Spleen (tissue), 11 donors: ENCODE results near the gene SLC16A3. TPM values are rescaled to one million over a fixed set of nuclear protein-coding genes. Genes with fewer than 3 reads are reported as not detected.

Experiments used
- DNase-seq: peaks from one replicate; pipeline ENCODE4 v3.0.0-alpha.2; 2020
- H3K27ac ChIP-seq, 8 donors: fragments of 200-600 bp; sonication (generic) in 7 of 8; 1 replicate in 4 of 8; 2 replicates in 4 of 8; pipeline versions ENCODE4 v1.5.0 to v1.8.0; 2016 to 2021; ENCODE audit warnings: inconsistent platforms in 4 of 8, mild to moderate bottlenecking in 4 of 8, moderate library complexity in 1 of 8
- H3K27me3 ChIP-seq, 7 donors: fragments of 200-600 bp; sonication (generic) in 6 of 7; replicated peaks in 1 of 7; 1 replicate in 4 of 7; 2 replicates in 3 of 7; pipeline versions ENCODE4 v1.5.0 to v1.8.0; 2016 to 2021; ENCODE audit warnings: inconsistent platforms in 3 of 7, mild to moderate bottlenecking in 1 of 7
- H3K36me3 ChIP-seq, 6 donors: fragments of 200-600 bp; sonication (generic) in 5 of 6; 1 replicate in 4 of 6; 2 replicates in 2 of 6; pipeline versions ENCODE4 v1.5.0 to v1.8.0; 2016 to 2021; ENCODE audit warnings: inconsistent platforms in 2 of 6
- H3K4me1 ChIP-seq, 6 donors: fragments of 200-600 bp; sonication (generic) in 5 of 6; 1 replicate in 3 of 6; 2 replicates in 3 of 6; pipeline versions ENCODE4 v1.5.0 to v1.8.0; 2016 to 2021; ENCODE audit warnings: inconsistent platforms in 3 of 6
- H3K4me3 ChIP-seq, 8 donors: fragments of 200-600 bp; sonication (generic) in 7 of 8; 1 replicate in 4 of 8; 2 replicates in 4 of 8; pipeline versions ENCODE4 v1.5.0 to v1.8.0; 2016 to 2021; ENCODE audit warnings: inconsistent platforms in 4 of 8, mild to moderate bottlenecking in 4 of 8, moderate library complexity in 2 of 8
- H3K9me3 ChIP-seq, 8 donors: fragments of 200-600 bp; sonication (generic) in 7 of 8; 1 replicate in 4 of 8; 2 replicates in 4 of 8; pipeline versions ENCODE4 v1.5.0 to v1.8.0; 2016 to 2021; ENCODE audit warnings: inconsistent platforms in 4 of 8
- POLR2A ChIP-seq, 3 donors: fragments of 450-650 bp; IDR thresholded peaks; one replicate each; pipeline ENCODE4 v1.5.1; 2017; ENCODE audit warnings: antibody characterized with exemption in 3 of 3, mild to moderate bottlenecking in 1 of 3
- POLR2AphosphoS5 ChIP-seq, 3 donors: sonication (generic); formaldehyde crosslinking; IDR thresholded peaks; one replicate each; pipeline ENCODE4 v1.5.1; 2017; ENCODE audit warnings: antibody characterized with exemption in 3 of 3
- WGBS, 5 donors: extraction: QIAGEN DNeasy Blood & Tissue Kit in 3 of 5; methylation state at CpG; one replicate each; pipeline versions ENCODE4 v1.1.5 to v1.1.7; 2013 to 2018; 5-methylcytosine and 5-hydroxymethylcytosine counted together
- intact Hi-C: fragments of 100-400 bp; cut with DNase I; formaldehyde crosslinking; loops from one replicate; pipeline ENCODE4 v1.15.0; 2023; ENCODE audit warnings: low total_unique reads
- polyA plus RNA-seq, 3 donors: library from polyadenylated mRNA; stranded (reverse); fragments of 200-250 nt; gene quantifications; one replicate each; pipeline ENCODE4 v1.2.1, GENCODE V29; 2013
- total RNA-seq, 7 donors: library from RNA; depleted of rRNA in 3 of 7; stranded (reverse); fragments of >200 nt in 3 of 7; fragmentation: NEBNext Ultra II Directional in 4 of 7; extraction: Animal tissue kit (Norgen Biotek cat#: 25700) in 4 of 7; gene quantifications; one replicate each; pipeline versions ENCODE4 v1.1.0 to v1.2.1, GENCODE V29; 2016 to 2021
- TF ChIP-seq, protein P1 (sequence below), 11 experiments: fragments of 200-600 bp in 7 of 11; fragments of 450-650 bp in 4 of 11; sonication (generic) in 4 of 11; IDR thresholded peaks in 8 of 11; conservative IDR thresholded peaks in 3 of 11; 1 replicate in 7 of 11; 2 replicates in 4 of 11; pipeline versions ENCODE4 v1.4.0 to v1.8.0; 2016 to 2021; ENCODE audit warnings: antibody characterized with exemption in 11 of 11, inconsistent platforms in 4 of 11, mild to moderate bottlenecking in 1 of 11
- donor health status: healthy with polysubstance abuse.
- donor health status: DM: no; HTN: no; CAD: no; lungs with moderate emphysema.
- donor health status: DM: no; HTN: no; CAD: no.
- donor health status: Bipolar disorder and iron deficiency.
- donor health status: healthy.
- donor health status: DM: no; HTN: no; CAD: no.
- donor health status: DM: yes; HTN: yes; CAD: no.

Gene SLC16A3
- total and polyA plus RNA-seq, 10 donors, result 11.1 to 185 (median 74.0) TPM

DNA sequence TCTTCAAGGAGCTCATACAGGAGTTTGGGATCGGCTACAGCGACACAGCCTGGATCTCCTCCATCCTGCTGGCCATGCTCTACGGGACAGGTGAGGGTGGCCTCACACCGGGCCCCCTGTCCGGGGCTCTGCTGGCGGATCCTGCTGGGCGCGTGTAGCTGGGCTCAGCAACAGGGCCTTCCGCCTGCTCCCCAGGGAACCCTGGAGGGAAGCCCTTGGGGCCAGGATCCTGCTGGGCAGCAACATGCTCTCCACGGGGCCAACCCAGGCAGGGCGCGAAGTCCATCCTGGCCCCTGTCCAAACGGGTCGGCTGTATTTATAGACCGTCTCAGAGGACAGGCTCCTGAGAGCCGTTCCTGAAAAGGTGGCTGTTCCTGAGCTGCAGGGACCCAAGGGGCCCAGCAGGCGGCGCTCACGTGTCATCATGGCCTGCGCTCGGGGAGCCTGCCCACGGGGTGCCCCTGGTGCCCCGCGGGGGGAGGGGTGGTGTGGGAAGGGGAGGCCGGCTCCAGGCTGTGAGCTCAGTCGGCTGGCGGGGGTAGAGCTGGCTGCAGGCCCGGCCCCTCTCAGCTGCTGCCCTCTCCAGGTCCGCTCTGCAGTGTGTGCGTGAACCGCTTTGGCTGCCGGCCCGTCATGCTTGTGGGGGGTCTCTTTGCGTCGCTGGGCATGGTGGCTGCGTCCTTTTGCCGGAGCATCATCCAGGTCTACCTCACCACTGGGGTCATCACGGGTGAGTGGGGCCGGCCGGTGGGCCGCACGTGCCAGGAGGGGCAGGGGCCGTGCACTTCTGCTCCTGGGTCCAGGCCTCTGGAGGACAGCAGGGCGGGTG lies 7.5 kb downstream of the SLC16A3 start:
- no peak for TF ChIP-seq POLR2A (IDR thresholded peaks at IDR 0.05)
- peak; percentile 52 to 76 (median 55) for TF ChIP-seq POLR2AphosphoS5 (IDR thresholded peaks at IDR 0.05)
- TF ChIP-seq, protein P1, sequence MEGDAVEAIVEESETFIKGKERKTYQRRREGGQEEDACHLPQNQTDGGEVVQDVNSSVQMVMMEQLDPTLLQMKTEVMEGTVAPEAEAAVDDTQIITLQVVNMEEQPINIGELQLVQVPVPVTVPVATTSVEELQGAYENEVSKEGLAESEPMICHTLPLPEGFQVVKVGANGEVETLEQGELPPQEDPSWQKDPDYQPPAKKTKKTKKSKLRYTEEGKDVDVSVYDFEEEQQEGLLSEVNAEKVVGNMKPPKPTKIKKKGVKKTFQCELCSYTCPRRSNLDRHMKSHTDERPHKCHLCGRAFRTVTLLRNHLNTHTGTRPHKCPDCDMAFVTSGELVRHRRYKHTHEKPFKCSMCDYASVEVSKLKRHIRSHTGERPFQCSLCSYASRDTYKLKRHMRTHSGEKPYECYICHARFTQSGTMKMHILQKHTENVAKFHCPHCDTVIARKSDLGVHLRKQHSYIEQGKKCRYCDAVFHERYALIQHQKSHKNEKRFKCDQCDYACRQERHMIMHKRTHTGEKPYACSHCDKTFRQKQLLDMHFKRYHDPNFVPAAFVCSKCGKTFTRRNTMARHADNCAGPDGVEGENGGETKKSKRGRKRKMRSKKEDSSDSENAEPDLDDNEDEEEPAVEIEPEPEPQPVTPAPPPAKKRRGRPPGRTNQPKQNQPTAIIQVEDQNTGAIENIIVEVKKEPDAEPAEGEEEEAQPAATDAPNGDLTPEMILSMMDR (IDR thresholded peaks at IDR 0.05 in 8 of 11, conservative IDR thresholded peaks at IDR 0.05 in 3 of 11), result peak; percentile 81 to 96 (median 93)
- no peaks in the 10 kb centered on the region for H3K27me3 ChIP-seq
- 39 to 74% (median 50%) methylated on average over 10 to 44 of the region's 44 CpGs for WGBS, 5 donors
- peak; percentile 90 for DNase-seq
- intact Hi-C loops, result loop anchor here (5.0 kb wide), 1 partner anchor 86 kb away; no protein-coding TSS in a partner anchor
- H3K27ac ChIP-seq, result peak overlapping the region in 7 of 8 donors; percentile 15 to 100 (median 51)
- peaks cover 43 to 100% (median 93%) of the 10 kb centered on the region in 6 donors for H3K4me1 ChIP-seq
- H3K36me3 ChIP-seq, result peaks cover 0 to 77% (median 25%) of the 10 kb centered on the region in 6 donors
- H3K9me3 ChIP-seq, result no peaks in the 10 kb centered on the region
- peak overlapping the region in 1 of 8 donors; percentile 25 for H3K4me3 ChIP-seq

DNA sequence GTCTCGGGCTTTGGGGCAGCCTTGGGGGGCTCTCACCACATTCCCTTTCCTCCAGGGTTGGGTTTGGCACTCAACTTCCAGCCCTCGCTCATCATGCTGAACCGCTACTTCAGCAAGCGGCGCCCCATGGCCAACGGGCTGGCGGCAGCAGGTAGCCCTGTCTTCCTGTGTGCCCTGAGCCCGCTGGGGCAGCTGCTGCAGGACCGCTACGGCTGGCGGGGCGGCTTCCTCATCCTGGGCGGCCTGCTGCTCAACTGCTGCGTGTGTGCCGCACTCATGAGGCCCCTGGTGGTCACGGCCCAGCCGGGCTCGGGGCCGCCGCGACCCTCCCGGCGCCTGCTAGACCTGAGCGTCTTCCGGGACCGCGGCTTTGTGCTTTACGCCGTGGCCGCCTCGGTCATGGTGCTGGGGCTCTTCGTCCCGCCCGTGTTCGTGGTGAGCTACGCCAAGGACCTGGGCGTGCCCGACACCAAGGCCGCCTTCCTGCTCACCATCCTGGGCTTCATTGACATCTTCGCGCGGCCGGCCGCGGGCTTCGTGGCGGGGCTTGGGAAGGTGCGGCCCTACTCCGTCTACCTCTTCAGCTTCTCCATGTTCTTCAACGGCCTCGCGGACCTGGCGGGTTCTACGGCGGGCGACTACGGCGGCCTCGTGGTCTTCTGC lies 8.4 kb downstream of the SLC16A3 start:
- Histone ChIP-seq H3K27ac (peak overlapping the region in 4 of 8 donors; percentile 15 to 100 (median 75)), H3K4me3 (no peak overlapping the region), H3K27me3 (no peaks in the 10 kb centered on the region), H3K4me1 (peaks cover 44 to 100% (median 93%) of the 10 kb centered on the region in 6 donors), H3K36me3 (peaks cover 0 to 84% (median 26%) of the 10 kb centered on the region in 6 donors), H3K9me3 (no peaks in the 10 kb centered on the region)
- 86 to 91% (median 89%) methylated on average over 44 to 59 of the region's 59 CpGs for WGBS, 5 donors
- peak; percentile 85 for DNase-seq
- intact Hi-C loops, result loop anchor here (5.0 kb wide), 1 partner anchor 85 kb away; no protein-coding TSS in a partner anchor
- peak in 1 of 3 donors; percentile 62 for TF ChIP-seq POLR2AphosphoS5 (IDR thresholded peaks at IDR 0.05)
- TF ChIP-seq POLR2A (IDR thresholded peaks at IDR 0.05), result no peak

DNA sequence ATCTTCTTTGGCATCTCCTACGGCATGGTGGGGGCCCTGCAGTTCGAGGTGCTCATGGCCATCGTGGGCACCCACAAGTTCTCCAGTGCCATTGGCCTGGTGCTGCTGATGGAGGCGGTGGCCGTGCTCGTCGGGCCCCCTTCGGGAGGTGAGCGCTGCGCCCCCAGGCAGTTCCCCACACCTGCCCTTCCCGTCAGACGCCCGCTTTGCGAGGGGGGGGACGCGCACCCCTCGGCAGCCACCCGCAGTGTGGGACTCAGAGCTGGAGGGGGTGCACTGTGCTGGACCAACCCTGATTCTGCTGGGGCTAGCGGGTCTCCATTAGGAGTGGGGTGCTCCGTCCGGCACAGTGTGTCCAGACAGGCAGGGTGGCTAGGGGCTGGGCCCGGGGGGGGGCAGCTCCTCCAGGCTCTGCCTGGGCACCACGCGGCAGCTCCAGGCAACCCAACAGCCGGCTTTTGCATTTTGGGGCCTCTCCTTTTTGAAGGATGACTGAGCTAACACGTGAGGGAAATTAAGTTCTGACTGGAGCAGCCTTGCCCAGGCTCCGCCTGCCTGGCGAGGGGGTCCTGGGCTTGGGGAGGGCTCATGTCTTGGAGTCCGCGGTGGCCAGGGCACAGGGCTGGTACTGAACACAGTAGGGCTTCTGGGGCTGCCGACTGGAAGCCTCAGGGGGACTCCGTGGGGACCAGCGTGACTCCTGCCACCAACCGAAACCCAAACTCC lies 9.1 kb downstream of the SLC16A3 start:
- Histone ChIP-seq H3K4me3 (peak overlapping the region in 1 of 8 donors; percentile 53), H3K36me3 (peaks cover 1 to 91% (median 31%) of the 10 kb centered on the region in 6 donors), H3K9me3 (no peaks in the 10 kb centered on the region), H3K4me1 (peaks cover 49 to 100% (median 93%) of the 10 kb centered on the region in 6 donors), H3K27me3 (no peaks in the 10 kb centered on the region), H3K27ac (peak overlapping the region in 7 of 8 donors; percentile 29 to 100 (median 75))
- DNase-seq, result peak; percentile 77
- intact Hi-C loops, result loop anchor here (5.0 kb wide), 1 partner anchor 84 kb away; no protein-coding TSS in a partner anchor
- TF ChIP-seq POLR2AphosphoS5 (IDR thresholded peaks at IDR 0.05) (peak in 1 of 3 donors; percentile 51), POLR2A (IDR thresholded peaks at IDR 0.05) (no peak)
- TF ChIP-seq, protein P1 (IDR thresholded peaks at IDR 0.05 in 8 of 11, conservative IDR thresholded peaks at IDR 0.05 in 3 of 11), result no peak
- 59 to 78% (median 76%) methylated on average over 18 to 34 of the region's 34 CpGs for WGBS, 5 donors
